IPS-15b (cell line): ENCODE data around the gene SLC41A2.
"Not testable (repeated sequence)": the region's sequence is repeated elsewhere in the genome, so short reads cannot be mapped to it uniquely, and the experiment has no call there.

Experiments
- H3K27me3 ChIP-seq: one replicate; pipeline ENCODE4 v1.6.1; 2013; ENCODE audit warnings: low read length; ENCODE audit not compliant: control insufficient read depth, insufficient read depth
- H3K36me3 ChIP-seq: one replicate; pipeline ENCODE4 v1.6.1; 2013; ENCODE audit warnings: low read length; ENCODE audit not compliant: control insufficient read depth, insufficient read depth
- H3K4me1 ChIP-seq: one replicate; pipeline ENCODE4 v1.6.1; 2013; ENCODE audit warnings: mild to moderate bottlenecking, low read length; ENCODE audit not compliant: control insufficient read depth, insufficient read depth
- H3K4me3 ChIP-seq: one replicate; pipeline ENCODE4 v1.5.1; 2013; ENCODE audit warnings: low read depth, low read length
- H3K9ac ChIP-seq: one replicate; pipeline ENCODE4 v1.6.1; 2013; ENCODE audit warnings: low read depth, mild to moderate bottlenecking, low read length
- H3K9me3 ChIP-seq: one replicate; pipeline ENCODE4 v1.6.1; 2013; ENCODE audit warnings: mild to moderate bottlenecking, low read length; ENCODE audit not compliant: control insufficient read depth, insufficient read depth

SLC41A2 gene

GRCh38 chr12:104977688-104978087 is 19.6 kb upstream of the SLC41A2 start:
- not testable (repeated sequence) for H3K9me3 ChIP-seq

GRCh38 chr12:104976703-104977102 is 18.6 kb upstream of the SLC41A2 start:
- H3K4me3 ChIP-seq = no peak overlapping the region
- no peaks in the 10 kb centered on the region for H3K27me3 ChIP-seq
- no peaks in the 10 kb centered on the region for H3K4me1 ChIP-seq
- H3K36me3 ChIP-seq = no peaks in the 10 kb centered on the region
- no peaks in the 10 kb centered on the region for H3K9me3 ChIP-seq
- H3K9ac ChIP-seq = no peak overlapping the region

More at GRCh38 chr12:104977688-104978087, 19.6 kb upstream of the SLC41A2 start:
- H3K36me3 ChIP-seq, H3K4me1 ChIP-seq, H3K27me3 ChIP-seq, H3K4me3 ChIP-seq, H3K9ac ChIP-seq: not testable (repeated sequence)

GRCh38 chr12:104975587-104976343 is 17.7 kb upstream of the SLC41A2 start:
- Histone ChIP-seq H3K4me1 (no peaks in the 10 kb centered on the region), H3K36me3 (no peaks in the 10 kb centered on the region), H3K9me3 (no peaks in the 10 kb centered on the region), H3K9ac (no peak overlapping the region), H3K27me3 (no peaks in the 10 kb centered on the region), H3K4me3 (no peak overlapping the region)

- Histone ChIP-seq H3K9me3 (no peaks in the 10 kb centered on the region), H3K27me3 (no peaks in the 10 kb centered on the region), H3K4me3 (no peak overlapping the region), H3K4me1 (no peaks in the 10 kb centered on the region), H3K36me3 (no peaks in the 10 kb centered on the region), H3K9ac (no peak overlapping the region)
These were observed 16.7 kb upstream of the SLC41A2 start for GRCh38 chr12:104974626-104975290.

- Histone ChIP-seq H3K27me3 (no peaks in the 10 kb centered on the region), H3K4me3 (no peak overlapping the region), H3K9ac (no peak overlapping the region), H3K4me1 (no peaks in the 10 kb centered on the region), H3K9me3 (no peaks in the 10 kb centered on the region), H3K36me3 (no peaks in the 10 kb centered on the region)
These were observed 15.2 kb upstream of the SLC41A2 start for GRCh38 chr12:104973250-104973649.

- H3K27me3 ChIP-seq = no peaks in the 10 kb centered on the region
These were observed 13.2 kb upstream of the SLC41A2 start for GRCh38 chr12:104971306-104971705.

GRCh38 chr12:104969343-104969742 is 11.3 kb upstream of the SLC41A2 start:
- Histone ChIP-seq H3K36me3 (no peaks in the 10 kb centered on the region), H3K4me3 (no peak overlapping the region), H3K9ac (no peak overlapping the region), H3K9me3 (no peaks in the 10 kb centered on the region), H3K4me1 (no peaks in the 10 kb centered on the region), H3K27me3 (no peaks in the 10 kb centered on the region)

More at GRCh38 chr12:104971306-104971705, 13.2 kb upstream of the SLC41A2 start:
- H3K4me1 ChIP-seq = no peaks in the 10 kb centered on the region
- H3K9me3 ChIP-seq = no peaks in the 10 kb centered on the region
- H3K36me3 ChIP-seq = no peaks in the 10 kb centered on the region
- no peak overlapping the region for H3K4me3 ChIP-seq
- H3K9ac ChIP-seq = no peak overlapping the region

- no peak overlapping the region for H3K9ac ChIP-seq
- no peaks in the 10 kb centered on the region for H3K27me3 ChIP-seq
- H3K4me3 ChIP-seq = no peak overlapping the region
These were observed 8.6 kb upstream of the SLC41A2 start for GRCh38 chr12:104966677-104967076.

GRCh38 chr12:104964856-104965205 is 6.7 kb upstream of the SLC41A2 start:
- H3K9ac ChIP-seq = no peak overlapping the region
- H3K4me1 ChIP-seq = no peaks in the 10 kb centered on the region
- no peaks in the 10 kb centered on the region for H3K36me3 ChIP-seq
- H3K4me3 ChIP-seq = no peak overlapping the region
- H3K9me3 ChIP-seq = no peaks in the 10 kb centered on the region
- peaks cover 4% of the 10 kb centered on the region for H3K27me3 ChIP-seq

More at GRCh38 chr12:104966677-104967076, 8.6 kb upstream of the SLC41A2 start:
- H3K9me3 ChIP-seq = no peaks in the 10 kb centered on the region
- no peaks in the 10 kb centered on the region for H3K4me1 ChIP-seq
- no peaks in the 10 kb centered on the region for H3K36me3 ChIP-seq

- no peaks in the 10 kb centered on the region for H3K9me3 ChIP-seq
- no peaks in the 10 kb centered on the region for H3K36me3 ChIP-seq
- H3K27me3 ChIP-seq = peaks cover 9% of the 10 kb centered on the region
- H3K9ac ChIP-seq = no peak overlapping the region
- no peak overlapping the region for H3K4me3 ChIP-seq
- no peaks in the 10 kb centered on the region for H3K4me1 ChIP-seq
These were observed 6.2 kb upstream of the SLC41A2 start for GRCh38 chr12:104964167-104964855.

- H3K9me3 ChIP-seq = no peaks in the 10 kb centered on the region
- no peaks in the 10 kb centered on the region for H3K36me3 ChIP-seq
- H3K27me3 ChIP-seq = peaks cover 14% of the 10 kb centered on the region
- H3K4me1 ChIP-seq = no peaks in the 10 kb centered on the region
- no peak overlapping the region for H3K4me3 ChIP-seq
- H3K9ac ChIP-seq = no peak overlapping the region
These were observed 5.7 kb upstream of the SLC41A2 start for GRCh38 chr12:104963757-104964156.

- no peaks in the 10 kb centered on the region for H3K36me3 ChIP-seq
- peaks cover 25% of the 10 kb centered on the region for H3K27me3 ChIP-seq
- no peak overlapping the region for H3K9ac ChIP-seq
- H3K9me3 ChIP-seq = no peaks in the 10 kb centered on the region
- no peaks in the 10 kb centered on the region for H3K4me1 ChIP-seq
- H3K4me3 ChIP-seq = no peak overlapping the region
These were observed 2.4 kb upstream of the SLC41A2 start for GRCh38 chr12:104960464-104960863.
